ENCODE data around the gene SMPX. TPM values are rescaled to one million over a fixed set of nuclear protein-coding genes. Genes with fewer than 3 reads are reported as not detected.

SMPX gene
- total RNA-seq: not detected

GRCh38 chrX:21757960-21758359 is at the start of gene SMPX:
TSS of gene SMPX (minus strand) at chrX:21758116. CDS start at chrX:21754290, 3,826 bp downstream.

GRCh38 chrX:21658152-21658737 is 99.7 kb downstream of the SMPX start, which contains the start of gene KLHL34:
TSS of gene KLHL34 (minus strand) at chrX:21658330. CDS start at chrX:21657788, 542 bp downstream.

Other genes starting within 250 kb of the SMPX start
- under 1 TPM; 0.34 to 0.67 TPM for gene KLHL34, start 99.8 kb downstream of the SMPX start, total RNA-seq
- gene MBTPS2, start 81.5 kb upstream of the SMPX start, total RNA-seq: 10 to 100 TPM in 1 of 2 donors, 1 to 10 TPM in 1; 10.0 to 15.0 TPM
- 1 to 10 TPM; 1.4 to 2.7 TPM for gene YY2, start 97.9 kb upstream of the SMPX start, total RNA-seq
- gene SMS, start 182.6 kb upstream of the SMPX start, total RNA-seq: 100 to 1,000 TPM; 128 to 212 TPM